Neural progenitor cell (in vitro differentiated cells): Measurements from ENCODE around the gene CYP3A4.

ENCODE experiments used
- CTCF ChIP-seq: fragments of 200-600 bp; sonication (generic); IDR thresholded peaks from 2 replicates; pipeline ENCODE4 v1.5.1; 2017; ENCODE audit warnings: antibody characterized with exemption, mild to moderate bottlenecking
- EZH2 ChIP-seq: fragments of 200-600 bp; sonication (generic); IDR thresholded peaks from 2 replicates; pipeline ENCODE4 v1.6.1; 2017; ENCODE audit warnings: antibody characterized with exemption, mild to moderate bottlenecking, moderate library complexity
- EZH2phosphoT487 ChIP-seq: fragments of 200-600 bp; sonication (generic); IDR thresholded peaks from 2 replicates; pipeline ENCODE4 v1.6.1; 2017; ENCODE audit warnings: antibody characterized with exemption

GRCh38 chr7:99767662-99768061 is 16.3 kb downstream of the CYP3A4 start:
- TF ChIP-seq CTCF (no peak), EZH2 (no peak), EZH2phosphoT487 (no peak)
